Stimulated activated CD8-positive, alpha-beta memory T cell treated with anti-CD3 and anti-CD28 coated beads, Interleukin-12 subunit alpha, Interleukin-12 subunit beta, amount 100 ng/mL, for 24 hours (primary cell): ENCODE results near the gene WDR6.

Experiments
- DNase-seq: peaks from one replicate; pipeline ENCODE4 v3.0.0-alpha.2; 2020; ENCODE audit errors: extremely low read depth

Gene WDR6

DNA sequence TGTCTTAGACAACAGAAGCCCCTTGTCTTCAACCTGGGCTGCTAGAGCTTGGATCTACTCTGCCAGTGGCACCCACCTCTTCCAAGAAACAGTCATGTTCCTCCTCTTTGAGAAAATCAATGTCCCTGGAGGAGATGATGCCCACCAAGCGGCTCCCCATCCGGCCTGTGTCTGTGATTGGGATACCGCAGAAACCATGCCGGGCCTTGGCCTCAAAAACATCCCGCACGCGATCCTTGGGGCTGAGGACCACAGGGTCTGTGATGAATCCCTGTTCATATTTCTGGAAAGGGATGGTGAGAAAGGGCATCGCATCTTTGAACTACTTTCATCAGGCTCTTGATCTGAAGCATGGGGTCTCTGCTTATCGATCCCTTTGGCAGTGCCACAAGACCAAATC, 20.4 kb downstream of the WDR6 start:
- no peak for DNase-seq

DNA sequence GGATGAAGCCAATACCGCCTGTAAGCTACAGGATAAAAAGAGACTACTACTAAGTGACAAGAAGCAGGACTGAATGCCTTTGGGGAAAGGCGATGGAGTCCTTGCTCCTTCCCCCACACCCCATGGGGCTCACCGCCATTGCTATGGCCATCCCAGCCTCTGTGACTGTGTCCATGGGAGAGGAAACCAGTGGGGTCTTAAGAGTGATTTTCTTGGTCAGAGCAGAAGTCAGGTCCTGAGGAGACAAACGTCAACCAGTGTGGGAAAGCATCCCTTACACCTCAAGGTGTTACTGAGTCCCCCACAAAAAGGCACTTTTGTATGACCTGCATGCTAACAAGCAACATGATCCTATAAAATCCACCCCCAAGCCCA, 21.1 kb downstream of the WDR6 start:
- DNase-seq, result no peak

DNA sequence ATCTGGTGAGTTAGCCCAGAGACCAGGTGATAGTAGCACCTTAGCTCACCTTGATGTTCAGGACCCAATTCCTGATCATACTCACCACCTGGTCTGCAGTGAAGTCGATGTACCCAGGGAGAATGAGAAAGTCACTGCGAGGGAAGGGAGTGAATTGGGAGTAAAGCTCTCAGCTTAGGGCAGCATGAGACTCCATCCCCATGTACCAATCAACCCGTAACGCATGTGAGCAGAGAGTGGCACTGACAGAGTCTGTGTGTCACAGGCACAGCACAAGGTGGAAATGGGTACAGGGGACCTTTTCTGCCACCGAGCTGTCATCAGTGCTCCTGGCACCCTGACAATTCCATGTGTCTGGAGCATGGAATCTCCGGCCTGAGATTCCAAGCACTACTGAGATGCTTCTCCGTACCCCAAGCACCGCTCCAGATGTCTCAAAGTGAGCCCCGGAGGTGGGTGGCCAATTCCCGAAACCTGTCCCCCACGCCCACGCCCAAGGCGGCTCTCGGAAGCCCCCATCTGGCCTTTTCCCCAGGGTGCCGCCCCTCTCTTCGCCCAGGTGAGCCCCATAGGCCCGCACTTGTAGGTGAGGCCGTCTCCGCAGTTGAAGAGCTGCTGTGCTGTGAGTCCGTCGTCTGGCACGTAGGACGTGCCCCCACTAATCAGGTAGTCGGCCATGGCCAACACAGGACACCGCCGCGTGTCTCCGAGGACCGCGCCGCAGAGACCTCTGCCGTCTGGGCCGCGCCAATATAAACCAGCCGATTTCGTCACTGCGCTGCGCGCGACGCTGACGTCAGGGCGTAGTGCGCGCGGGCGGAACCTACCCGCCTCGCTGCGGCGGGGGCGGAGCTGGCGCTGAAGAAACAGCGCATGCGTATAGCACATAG, 21.7 kb downstream of the WDR6 start, which contains the start of gene IMPDH2:
IMPDH2 (minus strand) TSS at position 726 of the 890 bp plus-strand sequence; CDS start at position 678, 48 bp downstream.
- DNase-seq, result peak; percentile 79

DNA sequence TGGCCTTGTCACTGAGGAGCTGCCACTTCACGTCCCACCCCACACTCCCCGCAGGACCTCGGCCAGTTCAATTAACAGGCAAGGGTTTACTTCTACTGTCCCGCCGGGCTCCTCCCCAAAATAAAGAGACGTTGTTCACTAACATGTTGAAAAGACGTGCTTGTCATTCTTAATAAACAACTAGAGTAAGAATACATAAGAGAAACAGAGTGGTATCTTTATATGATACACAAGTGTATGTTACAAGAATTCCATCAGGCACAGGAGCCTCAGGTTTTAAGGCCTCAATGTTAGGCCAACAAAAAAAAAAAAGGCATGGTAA, 22.3 kb downstream of the WDR6 start:
- no peak for DNase-seq

DNA sequence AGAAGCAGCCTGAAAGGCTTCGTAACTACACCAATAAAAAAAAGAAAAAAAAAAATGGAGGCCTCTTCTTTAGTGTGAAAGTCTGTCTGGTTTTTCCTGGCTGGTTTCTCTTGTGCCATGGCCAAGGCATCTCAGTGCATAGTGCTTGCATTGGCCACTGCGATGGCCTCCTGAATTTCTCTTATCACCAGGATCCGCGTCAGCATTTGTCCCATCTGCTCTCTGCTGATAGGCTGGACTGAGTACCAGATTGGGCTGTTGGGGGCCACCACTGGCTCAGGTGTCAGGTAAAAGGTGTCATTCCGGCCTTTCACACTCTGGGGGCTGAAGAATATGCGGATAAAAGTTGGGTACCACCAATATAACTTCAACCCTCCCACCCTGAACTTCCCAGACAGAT, 23.1 kb downstream of the WDR6 start:
- DNase-seq, result no peak

DNA sequence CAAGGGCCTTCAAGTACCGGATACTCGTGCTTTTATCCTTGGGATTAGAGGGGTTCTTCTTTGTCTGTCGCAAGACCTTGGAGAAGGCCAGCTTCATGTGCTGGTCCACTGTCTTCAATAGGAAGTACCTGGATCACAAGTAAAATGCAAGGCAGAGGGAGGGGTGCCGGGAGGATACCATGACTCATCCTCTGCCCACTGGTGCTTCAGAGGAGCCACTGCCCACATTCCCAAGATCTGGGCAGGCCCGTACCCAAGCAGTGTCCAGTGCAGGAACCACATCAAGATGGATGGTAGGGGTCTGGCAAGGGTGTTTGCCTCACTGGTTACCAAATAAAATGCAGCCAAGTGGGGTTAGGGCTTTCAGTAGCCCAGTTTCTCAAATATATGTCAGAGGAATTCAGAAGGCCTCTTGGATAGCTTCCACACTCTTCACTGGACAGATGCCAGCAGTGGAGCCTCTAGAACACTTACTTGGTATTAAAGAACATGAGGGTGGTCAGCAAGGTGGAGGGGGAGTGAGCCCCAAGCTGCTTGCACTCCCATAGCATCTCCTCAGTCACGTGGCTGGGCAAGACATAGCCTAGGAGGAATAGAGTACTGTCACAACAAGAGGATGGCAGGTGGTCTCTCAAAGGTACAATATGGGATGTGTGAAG, 25.6 kb downstream of the WDR6 start:
- DNase-seq, result no peak

DNA sequence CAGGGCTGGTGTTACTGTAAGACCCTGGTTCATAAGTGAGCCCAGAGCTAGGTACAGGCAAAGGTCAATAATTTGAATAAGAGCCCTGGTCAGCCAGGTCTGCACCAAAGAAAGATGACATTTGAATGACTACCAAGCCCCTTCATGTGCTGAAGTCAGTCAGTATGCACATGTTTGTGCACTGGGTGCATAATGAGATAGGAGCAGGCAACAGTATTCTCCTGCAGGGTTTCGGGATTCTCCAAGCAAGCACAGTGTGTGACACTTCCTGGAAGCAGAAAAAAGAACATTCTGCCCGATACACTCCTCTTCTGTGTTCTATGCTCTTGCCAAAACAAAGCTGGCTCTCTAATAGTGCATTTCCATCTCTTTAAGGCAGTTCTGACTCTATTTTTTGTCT, 27.5 kb downstream of the WDR6 start:
- no peak for DNase-seq

DNA sequence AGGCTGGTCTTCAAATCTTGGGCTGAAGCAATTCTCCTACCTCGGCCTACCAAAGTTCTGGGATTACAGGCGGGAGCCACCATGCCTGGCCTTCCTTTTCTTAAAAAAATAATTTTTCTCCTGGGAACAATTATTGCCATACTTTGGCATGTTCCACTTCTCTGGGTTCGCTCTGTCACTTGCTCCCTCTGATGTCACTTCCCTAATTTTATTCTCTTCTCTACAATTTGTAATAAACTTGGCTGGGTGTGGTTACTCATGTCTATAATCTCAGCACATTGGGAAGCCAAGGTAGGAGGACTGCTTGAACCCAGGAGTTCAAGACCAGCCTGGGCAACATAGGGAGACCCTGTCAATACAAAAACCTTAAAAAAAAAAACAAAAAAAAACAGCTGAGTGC, 28.1 kb downstream of the WDR6 start:
- no peak for DNase-seq

DNA sequence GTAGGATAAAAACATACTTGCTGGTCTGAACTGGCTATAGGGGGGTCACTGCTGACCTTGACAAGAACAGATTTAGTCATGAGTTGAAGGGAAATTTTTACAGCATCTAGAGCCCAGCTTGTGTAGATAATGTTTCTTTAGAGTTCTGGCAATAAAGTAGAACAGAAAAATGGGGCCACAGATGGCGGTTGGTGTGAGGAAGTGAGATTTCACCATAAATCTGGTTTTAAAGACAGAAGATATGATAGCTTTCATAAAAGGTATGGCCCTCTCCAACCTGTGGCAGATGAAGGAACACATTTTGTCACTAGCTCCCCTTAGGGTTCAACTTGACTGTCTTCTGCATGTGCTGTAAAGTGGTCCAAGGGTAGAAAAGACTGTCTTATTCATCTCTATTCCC, 46.4 kb downstream of the WDR6 start:
- DNase-seq, result no peak

DNA sequence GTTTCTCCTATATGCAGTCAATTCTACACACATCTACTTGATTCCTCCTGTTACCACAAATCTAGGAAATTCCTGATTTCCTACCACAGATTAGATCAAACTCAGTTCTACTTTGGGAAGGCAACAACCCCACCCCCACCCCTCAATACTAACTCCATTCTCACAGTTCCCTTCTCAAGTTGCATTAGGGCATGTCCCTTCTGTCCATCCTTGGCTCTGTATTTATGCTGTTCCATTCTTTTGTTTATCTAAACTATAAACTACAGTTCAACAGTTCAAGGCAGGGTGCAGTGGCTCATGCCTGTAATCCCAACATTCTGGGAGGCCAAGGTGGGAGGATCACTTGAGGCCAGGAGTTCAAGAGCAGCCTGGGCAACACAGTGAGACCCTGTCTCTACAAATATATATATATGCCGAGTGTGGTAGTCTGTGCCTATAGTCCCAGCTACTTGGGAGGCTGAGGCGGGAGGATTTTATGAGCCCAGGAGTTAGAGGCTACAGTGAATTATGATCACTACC, 47.2 kb downstream of the WDR6 start:
- DNase-seq, result no peak

DNA sequence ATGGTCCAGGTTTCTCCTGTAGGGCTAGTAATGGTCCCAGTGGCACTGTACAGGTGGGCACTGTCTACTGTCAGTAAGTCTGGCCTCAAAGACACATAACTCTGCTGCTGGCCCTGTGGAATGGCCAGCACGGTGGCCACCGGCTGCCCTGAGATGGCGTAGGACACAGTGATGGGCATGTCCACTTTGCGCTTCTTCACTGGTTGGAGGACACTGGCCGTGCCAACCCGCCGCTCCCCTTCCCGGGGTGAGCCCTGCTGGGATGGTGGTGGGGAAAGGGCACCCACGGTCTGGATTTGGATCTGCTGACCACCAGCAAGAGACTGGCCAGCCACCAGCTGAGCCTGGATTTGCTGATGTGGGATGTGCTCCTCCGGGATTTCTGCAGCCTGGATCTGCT, 50.1 kb downstream of the WDR6 start:
- DNase-seq, result no peak

DNA sequence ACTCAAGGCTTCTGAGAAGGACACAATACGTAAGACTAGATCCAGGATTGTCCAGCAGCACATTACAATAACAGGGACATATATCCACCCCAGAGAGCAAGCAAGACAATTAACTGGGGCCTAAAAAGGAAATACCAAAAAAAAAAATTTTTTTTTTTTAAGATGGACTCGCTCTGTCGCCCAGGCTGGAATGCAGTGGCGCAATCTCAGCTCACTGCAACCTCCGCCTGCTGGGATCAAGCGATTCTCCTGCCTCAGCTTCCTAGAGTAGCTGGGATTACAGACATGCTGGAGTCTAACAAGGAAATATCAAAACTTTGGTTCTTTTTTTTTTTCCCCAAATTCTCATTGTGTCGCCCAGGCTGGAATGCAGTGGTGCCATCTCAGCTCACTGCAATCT, 50.8 kb downstream of the WDR6 start:
- DNase-seq, result no peak
